ENCODE results near the gene AMN1.

DNA sequence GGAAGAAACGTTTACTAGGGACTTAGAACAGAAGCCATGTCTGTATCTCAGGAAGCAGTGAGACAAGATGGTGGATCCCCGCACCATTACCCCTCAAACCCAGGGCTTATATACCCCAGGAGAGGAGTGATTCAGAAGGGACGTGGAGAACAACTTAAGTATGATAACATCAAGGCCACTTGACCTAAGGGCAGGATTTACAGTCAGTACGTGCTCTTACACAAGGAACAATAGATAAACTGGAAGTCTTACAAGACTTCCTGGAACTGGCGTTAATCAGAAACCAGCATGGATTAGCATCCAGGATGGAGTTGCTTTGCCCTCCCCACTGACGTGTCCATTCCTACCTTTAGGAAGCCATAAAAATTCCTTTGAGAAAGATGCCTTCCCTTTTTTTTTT, 77.9 kb downstream of the AMN1 start:
- peak in 1 of 3 donors; percentile 32 for TF ChIP-seq POLR2AphosphoS5 (IDR thresholded peaks at IDR 0.05)
- TF ChIP-seq, protein P1, sequence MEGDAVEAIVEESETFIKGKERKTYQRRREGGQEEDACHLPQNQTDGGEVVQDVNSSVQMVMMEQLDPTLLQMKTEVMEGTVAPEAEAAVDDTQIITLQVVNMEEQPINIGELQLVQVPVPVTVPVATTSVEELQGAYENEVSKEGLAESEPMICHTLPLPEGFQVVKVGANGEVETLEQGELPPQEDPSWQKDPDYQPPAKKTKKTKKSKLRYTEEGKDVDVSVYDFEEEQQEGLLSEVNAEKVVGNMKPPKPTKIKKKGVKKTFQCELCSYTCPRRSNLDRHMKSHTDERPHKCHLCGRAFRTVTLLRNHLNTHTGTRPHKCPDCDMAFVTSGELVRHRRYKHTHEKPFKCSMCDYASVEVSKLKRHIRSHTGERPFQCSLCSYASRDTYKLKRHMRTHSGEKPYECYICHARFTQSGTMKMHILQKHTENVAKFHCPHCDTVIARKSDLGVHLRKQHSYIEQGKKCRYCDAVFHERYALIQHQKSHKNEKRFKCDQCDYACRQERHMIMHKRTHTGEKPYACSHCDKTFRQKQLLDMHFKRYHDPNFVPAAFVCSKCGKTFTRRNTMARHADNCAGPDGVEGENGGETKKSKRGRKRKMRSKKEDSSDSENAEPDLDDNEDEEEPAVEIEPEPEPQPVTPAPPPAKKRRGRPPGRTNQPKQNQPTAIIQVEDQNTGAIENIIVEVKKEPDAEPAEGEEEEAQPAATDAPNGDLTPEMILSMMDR (IDR thresholded peaks at IDR 0.05): no peak
- no peak for TF ChIP-seq POLR2A (IDR thresholded peaks at IDR 0.05)

Data from transverse colon (tissue), 4 donors.